Natural killer cell (primary cell): ENCODE measurements around the gene DOCK10. TPM values are rescaled to one million over a fixed set of nuclear protein-coding genes. Genes with fewer than 3 reads are reported as not detected.

Source experiments
- ATAC-seq, 3 donors: fragments of 150-1000 bp in 2 of 3; fragments of 200-7000 bp in 1 of 3; cut with Tn5 transposase; 1 replicate in 1 of 3; 2 replicates in 2 of 3; pipeline ENCODE4 v1.10.0; 2021; ENCODE audit warnings: mild to moderate bottlenecking in 2 of 3, moderate library complexity in 2 of 3
- DNase-seq, 2 donors: peaks; one replicate each; pipeline versions ENCODE4 v3.0.0 to v3.0.0-alpha.2; 2013 to 2021; ENCODE audit warnings: mixed read lengths in 1 of 2
- H3K27ac ChIP-seq: one replicate; pipeline ENCODE4 v1.5.1; 2013; ENCODE audit warnings: mild to moderate bottlenecking, low read length
- H3K27me3 ChIP-seq: one replicate; pipeline ENCODE4 v1.6.1; 2013; ENCODE audit warnings: low read length; ENCODE audit not compliant: control insufficient read depth, insufficient read depth
- H3K36me3 ChIP-seq: one replicate; pipeline ENCODE4 v1.6.1; 2013; ENCODE audit warnings: low read length; ENCODE audit not compliant: control insufficient read depth, insufficient read depth
- H3K4me1 ChIP-seq: one replicate; pipeline ENCODE4 v1.6.1; 2013; ENCODE audit warnings: low read length; ENCODE audit not compliant: control insufficient read depth, insufficient read depth
- H3K4me3 ChIP-seq: one replicate; pipeline ENCODE4 v1.5.1; 2013; ENCODE audit warnings: low read length
- H3K9me3 ChIP-seq: one replicate; pipeline ENCODE4 v1.6.1; 2013; ENCODE audit warnings: low read length; ENCODE audit not compliant: control insufficient read depth, insufficient read depth
- H3K27ac Mint-ChIP-seq, 2 donors: one replicate each; pipeline ENCODE4 v1.8.0; 2022; ENCODE audit warnings: mild to moderate bottlenecking in 2 of 2, mixed read lengths in 2 of 2, moderate library complexity in 1 of 2
- H3K27me3 Mint-ChIP-seq, 2 donors: one replicate each; pipeline ENCODE4 v1.8.0; 2022; ENCODE audit warnings: low read depth in 2 of 2, mixed read lengths in 2 of 2
- H3K36me3 Mint-ChIP-seq: one replicate; pipeline ENCODE4 v1.8.0; 2022; ENCODE audit warnings: mixed read lengths
- H3K4me1 Mint-ChIP-seq, 2 donors: one replicate each; pipeline ENCODE4 v1.8.0; 2022; ENCODE audit warnings: mixed read lengths in 2 of 2
- H3K4me3 Mint-ChIP-seq: one replicate; pipeline ENCODE4 v1.8.0; 2022; ENCODE audit warnings: mild to moderate bottlenecking, moderate library complexity, mixed read lengths
- H3K9me3 Mint-ChIP-seq, 2 donors: one replicate each; pipeline ENCODE4 v1.8.0; 2022; ENCODE audit warnings: mixed read lengths in 2 of 2
- CTCF ChIP-seq: fragments of 200-600 bp; IDR thresholded peaks from one replicate; pipeline ENCODE4 v1.8.0; 2022; ENCODE audit warnings: antibody characterized with exemption
- WGBS: methylation state at CpG from one replicate; pipeline ENCODE4 v1.1.7; 2013; ENCODE audit warnings: missing lambda C conversion rate; ENCODE audit not compliant: insufficient coverage; 5-methylcytosine and 5-hydroxymethylcytosine counted together
- intact Hi-C: fragments of 100-400 bp; cut with micrococcal nuclease; formaldehyde crosslinking; loops from one replicate; pipeline ENCODE4 v1.14.2; 2022
- total RNA-seq, 4 donors: library from RNA; stranded (reverse); fragments of 120-200 nt in 1 of 4; gene quantifications; one replicate each; pipeline versions ENCODE4 v1.2.3 to v1.2.4, GENCODE V29; 2013 to 2022

DOCK10 gene
- total RNA-seq, 3 donors from 2014 or later (not counting 1 experiment from before 2014, with no cell fraction given) = 181 to 213 (median 182) TPM

GRCh38 chr2:224927646-224928173, 114.6 kb downstream of the DOCK10 start:
- no peaks in the 10 kb centered on the region for H3K9me3 Mint-ChIP-seq
- peak overlapping the region; percentile 58 for H3K4me3 Mint-ChIP-seq
- no peak for TF ChIP-seq CTCF

GRCh38 chr2:224927011-224927410, 115.3 kb downstream of the DOCK10 start:
- H3K9me3 Mint-ChIP-seq = no peaks in the 10 kb centered on the region
- intact Hi-C loops = loop anchor here (2.0 to 5.0 kb wide), 4 partner anchors 20 to 115 kb away; partner anchors contain the start of gene DOCK10
- peak overlapping the region; percentile 80 to 90 for H3K27ac Mint-ChIP-seq
- Histone ChIP-seq H3K27me3 (no peaks in the 10 kb centered on the region), H3K9me3 (no peaks in the 10 kb centered on the region), H3K27ac (peak overlapping the region; percentile 63), H3K4me1 (peaks cover 65% of the 10 kb centered on the region), H3K36me3 (peaks cover 34% of the 10 kb centered on the region), H3K4me3 (no peak overlapping the region)
- H3K27me3 Mint-ChIP-seq = no peaks in the 10 kb centered on the region
- ATAC-seq (peak in 1 of 3 donors; percentile 4), DNase-seq (peak in 1 of 2 donors; percentile 35)
- TF ChIP-seq CTCF = no peak
- peaks cover 8% of the 10 kb centered on the region for H3K36me3 Mint-ChIP-seq
- H3K4me3 Mint-ChIP-seq = peak overlapping the region; percentile 58
- peaks cover 90% of the 10 kb centered on the region in 2 donors for H3K4me1 Mint-ChIP-seq
- WGBS = 57% methylated on average over 2 of the region's 2 CpGs

More at GRCh38 chr2:224927646-224928173, 114.6 kb downstream of the DOCK10 start:
- H3K27me3 Mint-ChIP-seq = no peaks in the 10 kb centered on the region
- peak overlapping the region; percentile 80 to 90 for H3K27ac Mint-ChIP-seq
- ATAC-seq (peak; percentile 51 to 75 (median 68)), DNase-seq (peak in 1 of 2 donors; percentile 89)
- H3K4me3 ChIP-seq = no peak overlapping the region
- peaks cover 8% of the 10 kb centered on the region for H3K36me3 Mint-ChIP-seq
- intact Hi-C loops = loop anchor here (2.0 to 5.0 kb wide), 4 partner anchors 19 to 115 kb away; partner anchors contain the start of gene DOCK10
- peaks cover 63% of the 10 kb centered on the region for H3K4me1 ChIP-seq
- H3K27ac ChIP-seq = peak overlapping the region; percentile 63
- H3K9me3 ChIP-seq = no peaks in the 10 kb centered on the region
- H3K4me1 Mint-ChIP-seq = peaks cover 95 to 96% of the 10 kb centered on the region in 2 donors
- peaks cover 34% of the 10 kb centered on the region for H3K36me3 ChIP-seq
- H3K27me3 ChIP-seq = no peaks in the 10 kb centered on the region
- 24% methylated on average over 5 of the region's 7 CpGs for WGBS

GRCh38 chr2:224925810-224926100, 116.5 kb downstream of the DOCK10 start:
- H3K36me3 ChIP-seq = peaks cover 26% of the 10 kb centered on the region

More at GRCh38 chr2:224925810-224926100, 116.5 kb downstream of the DOCK10 start:
- no peaks in the 10 kb centered on the region for H3K27me3 ChIP-seq
- intact Hi-C loops = loop anchor here (2.0 to 5.0 kb wide), 4 partner anchors 21 to 117 kb away; partner anchors contain the start of gene DOCK10
- Mint-ChIP-seq H3K36me3 (peaks cover 3% of the 10 kb centered on the region), H3K27ac (peak overlapping the region; percentile 80 to 90), H3K4me3 (peak overlapping the region; percentile 72), H3K4me1 (peaks cover 78% of the 10 kb centered on the region in 2 donors), H3K27me3 (no peaks in the 10 kb centered on the region), H3K9me3 (no peaks in the 10 kb centered on the region)
- no peak overlapping the region for H3K4me3 ChIP-seq
- no peak for DNase-seq
- H3K4me1 ChIP-seq = peaks cover 67% of the 10 kb centered on the region
- peak overlapping the region; percentile 63 for H3K27ac ChIP-seq
- no peak for TF ChIP-seq CTCF
- H3K9me3 ChIP-seq = no peaks in the 10 kb centered on the region
- peak in 1 of 3 donors; percentile 14 for ATAC-seq
